Activated naive CD4-positive, alpha-beta T cell treated with anti-CD3 and anti-CD28 coated beads, Interleukin-2, amount 50 U/mL, for 72 hours (primary cell): Measurements from ENCODE around the gene SMG6. TPM values are rescaled to one million over a fixed set of nuclear protein-coding genes. Genes with fewer than 3 reads are reported as not detected.

Source experiments
- ATAC-seq, 2 donors: fragments of 150-1000 bp; cut with Tn5 transposase; 2 replicates each; pipeline ENCODE4 v1.10.0; 2021; ENCODE audit warnings: mild to moderate bottlenecking in 2 of 2, moderate library complexity in 2 of 2
- DNase-seq, 2 donors: peaks; one replicate each; pipeline ENCODE4 v3.0.0; 2021 to 2022; ENCODE audit warnings: low spot score in 2 of 2
- H3K27ac Mint-ChIP-seq, 2 donors: one replicate each; pipeline ENCODE4 v1.8.0; 2022; ENCODE audit warnings: mild to moderate bottlenecking in 2 of 2, mixed read lengths in 2 of 2
- H3K36me3 Mint-ChIP-seq, 2 donors: one replicate each; pipeline ENCODE4 v1.8.0; 2022; ENCODE audit warnings: mixed read lengths in 2 of 2
- H3K9me3 Mint-ChIP-seq, 2 donors: one replicate each; pipeline ENCODE4 v1.8.0; 2022; ENCODE audit warnings: mixed read lengths in 2 of 2
- total RNA-seq, 2 donors: library from RNA; stranded (reverse); gene quantifications; one replicate each; pipeline ENCODE4 v1.2.3, GENCODE V29; 2022

SMG6 gene
- total RNA-seq, 2 donors from 2014 or later: 40.1 to 45.2 TPM

- Mint-ChIP-seq H3K27ac (peak overlapping the region; percentile 56 to 90), H3K36me3 (peaks cover 32 to 72% of the 10 kb centered on the region in 2 donors), H3K9me3 (peaks cover 0 to 6% of the 10 kb centered on the region in 2 donors)
- no peak for DNase-seq
- ATAC-seq: peak in 1 of 2 donors; percentile 47
Observed at GRCh38 chr17:2253362-2253761, 50.2 kb downstream of the SMG6 start.

DNA sequence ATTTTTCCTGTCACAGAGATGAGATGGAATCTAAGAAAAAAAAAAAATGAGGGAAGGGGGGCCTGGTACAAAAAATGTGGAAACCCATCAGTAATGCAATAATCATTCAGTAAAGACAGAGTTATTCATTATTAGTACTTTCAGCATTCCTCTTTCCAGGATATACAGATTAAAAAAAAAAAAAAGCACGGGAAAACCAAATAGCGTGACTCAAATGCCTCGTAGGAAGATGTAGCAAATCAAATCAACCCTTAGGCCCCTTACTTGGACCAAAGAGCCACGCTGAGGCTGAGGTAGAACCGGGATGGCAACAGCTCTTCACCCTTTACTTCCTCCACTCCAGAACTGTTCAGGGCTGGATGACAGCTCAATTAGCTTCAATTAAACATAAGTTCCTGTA, 52.5 kb downstream of the SMG6 start:
- no peak for ATAC-seq
- no peak for DNase-seq
- Mint-ChIP-seq H3K27ac (peak overlapping the region; percentile 46 to 59), H3K36me3 (peaks cover 28 to 69% of the 10 kb centered on the region in 2 donors), H3K9me3 (peaks cover 0 to 5% of the 10 kb centered on the region in 2 donors)

- DNase-seq (no peak), ATAC-seq (peak in 1 of 2 donors; percentile 28)
- Mint-ChIP-seq H3K27ac (peak overlapping the region; percentile 46 to 59), H3K9me3 (no peaks in the 10 kb centered on the region), H3K36me3 (peaks cover 28 to 63% of the 10 kb centered on the region in 2 donors)
Observed at GRCh38 chr17:2250140-2251095, 53.2 kb downstream of the SMG6 start.

DNA sequence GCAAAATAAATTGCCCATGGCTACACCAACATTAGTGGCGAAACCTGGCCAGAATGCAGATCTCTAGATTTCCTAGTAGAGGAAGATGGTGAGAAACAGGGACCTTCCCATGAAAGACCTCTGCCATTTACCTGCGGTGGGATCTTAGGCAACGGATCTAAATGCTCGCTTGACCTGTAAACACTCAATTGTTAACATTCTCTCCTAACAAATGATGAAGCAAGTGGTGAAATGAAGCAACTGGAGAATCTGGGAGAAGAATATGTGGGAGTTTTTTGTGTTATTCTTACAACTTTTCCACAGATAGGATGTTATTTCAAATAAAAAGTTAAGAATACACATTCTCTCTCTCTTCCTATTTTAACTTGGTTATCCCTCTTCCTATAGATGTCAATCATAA, 56.6 kb downstream of the SMG6 start:
- ATAC-seq: no peak
- peaks cover 27 to 48% of the 10 kb centered on the region in 2 donors for H3K36me3 Mint-ChIP-seq

GRCh38 chr17:2244545-2245525, 58.8 kb downstream of the SMG6 start:
- DNase-seq (peak; percentile 74 to 85), ATAC-seq (peak; percentile 75 to 82)
- peak overlapping the region; percentile 29 to 50 for H3K27ac Mint-ChIP-seq
- H3K36me3 Mint-ChIP-seq: peaks cover 29 to 42% of the 10 kb centered on the region in 2 donors
- no peaks in the 10 kb centered on the region for H3K9me3 Mint-ChIP-seq

More for the DNA sequence above, 56.6 kb downstream of the SMG6 start:
- DNase-seq: no peak
- Mint-ChIP-seq H3K9me3 (no peaks in the 10 kb centered on the region), H3K27ac (no peak overlapping the region)

- Mint-ChIP-seq H3K9me3 (no peaks in the 10 kb centered on the region), H3K27ac (peak overlapping the region in 1 of 2 donors; percentile 29), H3K36me3 (peaks cover 21 to 34% of the 10 kb centered on the region in 2 donors)
- DNase-seq: no peak
- ATAC-seq: no peak
Observed at GRCh38 chr17:2243953-2244352, 59.6 kb downstream of the SMG6 start.

GRCh38 chr17:2241823-2242222, 61.8 kb downstream of the SMG6 start:
- no peak overlapping the region for H3K27ac Mint-ChIP-seq
- H3K9me3 Mint-ChIP-seq: no peaks in the 10 kb centered on the region
- no peak for DNase-seq
- no peak for ATAC-seq
- H3K36me3 Mint-ChIP-seq: peaks cover 21 to 22% of the 10 kb centered on the region in 2 donors

DNA sequence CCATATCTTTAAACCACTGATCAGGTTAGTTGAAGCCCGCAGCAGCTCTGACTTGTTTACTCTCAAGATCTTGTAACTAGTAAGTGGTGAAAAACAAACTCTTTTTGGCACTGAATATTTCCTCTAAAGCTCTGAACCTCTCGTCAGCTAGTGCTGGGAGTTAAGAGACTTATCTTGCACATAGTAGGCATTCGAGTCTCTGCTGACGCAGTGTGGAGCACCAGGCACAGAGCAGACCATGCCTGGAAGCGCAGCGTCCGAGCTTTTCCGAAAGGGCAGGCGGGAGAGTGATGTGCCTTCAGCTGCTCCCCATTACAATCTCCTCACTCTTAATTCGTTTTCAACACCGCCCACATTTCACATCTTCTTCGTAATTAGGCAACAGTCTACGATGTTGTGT, 63.0 kb downstream of the SMG6 start:
- Mint-ChIP-seq H3K36me3 (peaks cover 21 to 22% of the 10 kb centered on the region in 2 donors), H3K27ac (peak overlapping the region in 1 of 2 donors; percentile 6), H3K9me3 (no peaks in the 10 kb centered on the region)
- ATAC-seq (no peak), DNase-seq (no peak)

- Mint-ChIP-seq H3K9me3 (no peaks in the 10 kb centered on the region), H3K36me3 (peaks cover 21 to 22% of the 10 kb centered on the region in 2 donors), H3K27ac (peak overlapping the region in 1 of 2 donors; percentile 54)
- DNase-seq (peak in 1 of 2 donors; percentile 51), ATAC-seq (peak; percentile 94 to 96)
Observed at GRCh38 chr17:2239882-2240430, 63.6 kb downstream of the SMG6 start.

GRCh38 chr17:2239170-2239551, 64.4 kb downstream of the SMG6 start:
- Mint-ChIP-seq H3K9me3 (no peaks in the 10 kb centered on the region), H3K27ac (no peak overlapping the region), H3K36me3 (peaks cover 20 to 22% of the 10 kb centered on the region in 2 donors)
- ATAC-seq: no peak
- no peak for DNase-seq

GRCh38 chr17:2238432-2239169, 65.0 kb downstream of the SMG6 start:
- peaks cover 14 to 22% of the 10 kb centered on the region in 2 donors for H3K36me3 Mint-ChIP-seq
- ATAC-seq (no peak), DNase-seq (no peak)
- no peaks in the 10 kb centered on the region for H3K9me3 Mint-ChIP-seq
- H3K27ac Mint-ChIP-seq: no peak overlapping the region

GRCh38 chr17:2237950-2238349, 65.6 kb downstream of the SMG6 start:
- DNase-seq (no peak), ATAC-seq (no peak)
- H3K36me3 Mint-ChIP-seq: peaks cover 8 to 21% of the 10 kb centered on the region in 2 donors
- no peak overlapping the region for H3K27ac Mint-ChIP-seq
- H3K9me3 Mint-ChIP-seq: no peaks in the 10 kb centered on the region

DNA sequence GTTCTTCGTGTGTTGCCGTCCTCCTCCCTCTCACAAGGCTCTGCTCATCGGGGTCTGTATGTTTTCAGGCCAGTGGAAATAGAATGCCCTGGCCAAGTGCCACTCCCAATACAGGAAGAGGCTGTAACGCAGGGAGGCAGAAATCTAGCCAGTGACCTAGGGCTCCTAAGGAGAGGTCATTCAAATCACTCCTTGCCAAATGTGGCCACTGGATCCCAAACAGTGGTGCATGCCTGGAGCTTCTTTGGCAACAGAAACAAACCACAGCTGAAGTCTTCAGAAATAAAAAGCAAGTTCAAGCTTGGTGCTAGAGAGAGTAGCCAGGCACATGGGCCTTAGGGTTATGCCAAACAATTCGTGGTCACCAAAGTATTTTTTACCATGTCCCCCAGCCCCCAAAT, 66.1 kb downstream of the SMG6 start:
- Mint-ChIP-seq H3K36me3 (peaks cover 5 to 17% of the 10 kb centered on the region in 2 donors), H3K27ac (no peak overlapping the region), H3K9me3 (no peaks in the 10 kb centered on the region)
- no peak for DNase-seq
- ATAC-seq: no peak

- Mint-ChIP-seq H3K27ac (no peak overlapping the region), H3K36me3 (peaks cover 0 to 3% of the 10 kb centered on the region in 2 donors), H3K9me3 (no peaks in the 10 kb centered on the region)
- no peak for DNase-seq
- no peak for ATAC-seq
Observed at GRCh38 chr17:2235792-2236366, 67.7 kb downstream of the SMG6 start.

DNA sequence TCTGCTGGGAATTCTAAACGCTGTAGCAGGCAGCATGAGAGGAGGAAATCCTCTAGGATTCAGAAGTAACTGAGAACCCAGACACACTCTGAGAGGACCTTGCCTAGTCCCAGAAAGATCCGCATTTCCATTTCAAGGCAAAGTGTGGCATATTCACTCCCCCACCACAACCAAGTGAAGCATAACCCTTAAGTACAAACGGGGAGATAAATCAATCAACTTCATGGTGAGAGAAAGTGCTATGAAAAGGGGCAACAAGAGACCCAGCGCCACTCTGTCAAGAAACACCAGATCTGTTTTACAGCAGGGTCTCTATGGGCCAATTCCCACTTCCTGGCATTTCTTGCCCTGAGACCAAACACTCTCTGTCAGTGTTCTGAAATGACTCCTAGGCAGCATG, 68.3 kb downstream of the SMG6 start:
- H3K27ac Mint-ChIP-seq: no peak overlapping the region
- no peak for DNase-seq
- H3K36me3 Mint-ChIP-seq: peaks cover 0 to 4% of the 10 kb centered on the region in 2 donors
- no peak for ATAC-seq
- H3K9me3 Mint-ChIP-seq: no peaks in the 10 kb centered on the region
